Liver (tissue), 9 donors: ENCODE measurements around the gene FMO2. TPM values are rescaled to one million over a fixed set of nuclear protein-coding genes. Genes with fewer than 3 reads are reported as not detected.

ENCODE experiments used
- DNase-seq: peaks from one replicate; pipeline ENCODE4 v3.0.0-alpha.2; 2017; ENCODE audit warnings: low spot score
- H3K27ac ChIP-seq, 2 donors: one replicate each; pipeline ENCODE4 v1.7.0; 2013; ENCODE audit warnings: inconsistent platforms in 2 of 2, low read length in 2 of 2, control low read depth in 1 of 2, low read depth in 1 of 2, mild to moderate bottlenecking in 1 of 2
- H3K27me3 ChIP-seq, 4 donors: one replicate each; pipeline versions ENCODE4 v1.6.1 to v1.7.0; 2013; ENCODE audit warnings: low read length in 3 of 4, inconsistent platforms in 1 of 4, mild to moderate bottlenecking in 1 of 4, moderate library complexity in 1 of 4; ENCODE audit not compliant: control insufficient read depth in 4 of 4, insufficient read depth in 4 of 4
- H3K36me3 ChIP-seq, 4 donors: one replicate each; pipeline versions ENCODE4 v1.6.1 to v1.7.0; 2013; ENCODE audit warnings: low read length in 3 of 4, mild to moderate bottlenecking in 3 of 4, low read depth in 1 of 4, moderate library complexity in 1 of 4; ENCODE audit not compliant: control insufficient read depth in 4 of 4, insufficient read depth in 3 of 4
- H3K4me1 ChIP-seq, 4 donors: one replicate each; pipeline versions ENCODE4 v1.6.1 to v1.7.0; 2013; ENCODE audit warnings: low read length in 3 of 4, mild to moderate bottlenecking in 3 of 4, moderate library complexity in 1 of 4; ENCODE audit not compliant: control insufficient read depth in 4 of 4, insufficient read depth in 4 of 4
- H3K4me3 ChIP-seq, 3 donors: one replicate each; pipeline versions ENCODE4 v1.6.1 to v1.7.0; 2013; ENCODE audit warnings: low read length in 3 of 3, control low read depth in 1 of 3, low read depth in 1 of 3, mild to moderate bottlenecking in 1 of 3
- H3K9ac ChIP-seq, 2 donors: one replicate each; pipeline ENCODE4 v1.7.0; 2013; ENCODE audit warnings: low read length in 2 of 2, mild to moderate bottlenecking in 2 of 2, moderate library complexity in 2 of 2, control low read depth in 1 of 2, low read depth in 1 of 2
- H3K9me3 ChIP-seq, 4 donors: one replicate each; pipeline versions ENCODE4 v1.6.1 to v1.7.0; 2013; ENCODE audit warnings: low read length in 3 of 4; ENCODE audit not compliant: control insufficient read depth in 4 of 4
- EGR1 ChIP-seq, 2 donors: IDR thresholded peaks; 2 replicates each; pipeline ENCODE4 v1.6.1; 2016 to 2018; ENCODE audit warnings: antibody characterized with exemption in 2 of 2, low read depth in 2 of 2
- FOXA2 ChIP-seq: IDR thresholded peaks from 2 replicates; pipeline ENCODE4 v1.6.1; 2016; ENCODE audit warnings: antibody characterized with exemption
- GABPA ChIP-seq, 2 donors: IDR thresholded peaks in 1 of 2; conservative IDR thresholded peaks in 1 of 2; 2 replicates each; pipeline ENCODE4 v1.6.1; 2016; ENCODE audit warnings: antibody characterized with exemption in 2 of 2, mild to moderate bottlenecking in 1 of 2, moderate library complexity in 1 of 2
- HNF4A ChIP-seq, 2 donors: conservative IDR thresholded peaks; 2 replicates each; pipeline ENCODE4 v1.6.1; 2016; ENCODE audit warnings: antibody characterized with exemption in 2 of 2, mild to moderate bottlenecking in 2 of 2
- HNF4G ChIP-seq: IDR thresholded peaks from 2 replicates; pipeline ENCODE4 v1.6.1; 2016; ENCODE audit warnings: antibody characterized with exemption
- JUND ChIP-seq, 2 donors: IDR thresholded peaks; 2 replicates each; pipeline ENCODE4 v1.6.1; 2016; ENCODE audit warnings: antibody characterized with exemption in 2 of 2
- NR2F2 ChIP-seq: IDR thresholded peaks from 2 replicates; pipeline ENCODE4 v1.6.1; 2016; ENCODE audit warnings: antibody characterized with exemption
- RXRA ChIP-seq, 2 donors: IDR thresholded peaks; 2 replicates each; pipeline ENCODE4 v1.6.1; 2017 to 2018; ENCODE audit warnings: antibody characterized with exemption in 2 of 2, mild to moderate bottlenecking in 1 of 2
- TAF1 ChIP-seq: conservative IDR thresholded peaks from 2 replicates; pipeline ENCODE4 v1.6.1; 2016; ENCODE audit warnings: antibody characterized with exemption, mild to moderate bottlenecking
- YY1 ChIP-seq: IDR thresholded peaks from 2 replicates; pipeline ENCODE4 v1.6.1; 2016; ENCODE audit warnings: antibody characterized with exemption, mild to moderate bottlenecking
- WGBS: extraction: QIAGEN DNeasy Blood & Tissue Kit; methylation state at CpG from one replicate; pipeline ENCODE4 v1.1.7; 2013; 5-methylcytosine and 5-hydroxymethylcytosine counted together
- polyA plus RNA-seq, 2 donors: library from polyadenylated mRNA; stranded (reverse) in 1 of 2; unstranded in 1 of 2; fragments of 200-250 nt in 1 of 2; fragments of >200 nt in 1 of 2; fragmentation: Nextera tagmentation in 1 of 2; extraction: Ambion mirVana in 1 of 2; gene quantifications; one replicate each; pipeline versions ENCODE4 v1.2.1 to v1.2.3, GENCODE V29; 2013 to 2015
- total RNA-seq, 2 donors: library from RNA; depleted of rRNA; stranded (reverse); fragments of >200 nt; gene quantifications; one replicate each; pipeline ENCODE4 v1.2.3, GENCODE V29; 2014
- TF ChIP-seq, protein P1 (sequence below): fragments of 150-350 bp; IDR thresholded peaks from 2 replicates; pipeline ENCODE4 v1.5.1; 2017; ENCODE audit warnings: improper control_type of control experiment, low read depth, low read length; ENCODE audit not compliant: missing input control
- TF ChIP-seq, protein P2 (sequence below): IDR thresholded peaks from 2 replicates; pipeline ENCODE4 v1.6.1; 2016; ENCODE audit warnings: antibody characterized with exemption
- TF ChIP-seq, protein P3 (sequence below): IDR thresholded peaks from 2 replicates; pipeline ENCODE4 v1.6.1; 2016; ENCODE audit warnings: antibody characterized with exemption, mild to moderate bottlenecking
- TF ChIP-seq, protein P4 (sequence below): IDR thresholded peaks from 2 replicates; pipeline ENCODE4 v1.6.1; 2016; ENCODE audit warnings: antibody characterized with exemption
- TF ChIP-seq, protein P5 (sequence below): IDR thresholded peaks from 2 replicates; pipeline ENCODE4 v1.6.1; 2016; ENCODE audit warnings: antibody characterized with exemption
- donor health status: healthy.
- donor health status: healthy.
- donor health status: healthy.
- donor health status: healthy.
- donor health status: healthy.

Gene FMO2
- total and polyA plus RNA-seq, 4 donors: 0.14 to 1.6 (median 1.1) TPM

DNA sequence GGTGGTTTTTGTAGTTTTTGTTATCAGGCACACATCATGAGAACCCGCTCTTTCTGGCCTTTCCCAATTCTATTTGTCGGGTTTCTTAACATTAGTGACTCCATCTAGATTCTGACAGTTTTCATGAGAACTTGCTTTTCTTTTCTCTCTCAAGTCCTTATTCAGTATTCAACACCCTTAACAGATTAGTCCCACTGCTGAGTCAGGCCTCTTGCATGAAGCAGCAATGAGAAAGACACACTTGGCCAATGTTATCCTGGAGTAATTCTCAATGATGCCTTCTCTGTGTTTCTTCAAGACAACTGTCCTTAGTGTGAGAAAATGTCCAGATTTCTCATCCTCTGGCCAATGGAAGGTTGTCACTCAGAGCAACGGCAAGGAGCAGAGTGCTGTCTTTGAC, 11.3 kb downstream of the FMO2 start:
- WGBS: 87% methylated on average over 3 of the region's 3 CpGs
- DNase-seq: no peak
- Histone ChIP-seq H3K36me3 (no peaks in the 10 kb centered on the region), H3K27ac (peak overlapping the region; percentile 32 to 51), H3K9me3 (no peaks in the 10 kb centered on the region), H3K27me3 (no peaks in the 10 kb centered on the region), H3K9ac (no peak overlapping the region), H3K4me3 (no peak overlapping the region), H3K4me1 (peaks cover 3 to 11% (median 4%) of the 10 kb centered on the region in 4 donors)
- TF ChIP-seq EGR1 (IDR thresholded peaks at IDR 0.05; ENCODE audit: low read depth in 2 of 2) (no peak), RXRA (IDR thresholded peaks at IDR 0.05) (no peak), HNF4A (conservative IDR thresholded peaks at IDR 0.05) (no peak), JUND (IDR thresholded peaks at IDR 0.05) (no peak), YY1 (no peak), GABPA (IDR thresholded peaks at IDR 0.05 in 1 of 2, conservative IDR thresholded peaks at IDR 0.05 in 1 of 2) (no peak), HNF4G (no peak)
- TF ChIP-seq, protein P1, sequence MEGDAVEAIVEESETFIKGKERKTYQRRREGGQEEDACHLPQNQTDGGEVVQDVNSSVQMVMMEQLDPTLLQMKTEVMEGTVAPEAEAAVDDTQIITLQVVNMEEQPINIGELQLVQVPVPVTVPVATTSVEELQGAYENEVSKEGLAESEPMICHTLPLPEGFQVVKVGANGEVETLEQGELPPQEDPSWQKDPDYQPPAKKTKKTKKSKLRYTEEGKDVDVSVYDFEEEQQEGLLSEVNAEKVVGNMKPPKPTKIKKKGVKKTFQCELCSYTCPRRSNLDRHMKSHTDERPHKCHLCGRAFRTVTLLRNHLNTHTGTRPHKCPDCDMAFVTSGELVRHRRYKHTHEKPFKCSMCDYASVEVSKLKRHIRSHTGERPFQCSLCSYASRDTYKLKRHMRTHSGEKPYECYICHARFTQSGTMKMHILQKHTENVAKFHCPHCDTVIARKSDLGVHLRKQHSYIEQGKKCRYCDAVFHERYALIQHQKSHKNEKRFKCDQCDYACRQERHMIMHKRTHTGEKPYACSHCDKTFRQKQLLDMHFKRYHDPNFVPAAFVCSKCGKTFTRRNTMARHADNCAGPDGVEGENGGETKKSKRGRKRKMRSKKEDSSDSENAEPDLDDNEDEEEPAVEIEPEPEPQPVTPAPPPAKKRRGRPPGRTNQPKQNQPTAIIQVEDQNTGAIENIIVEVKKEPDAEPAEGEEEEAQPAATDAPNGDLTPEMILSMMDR: no peak
- TF ChIP-seq, protein P2, sequence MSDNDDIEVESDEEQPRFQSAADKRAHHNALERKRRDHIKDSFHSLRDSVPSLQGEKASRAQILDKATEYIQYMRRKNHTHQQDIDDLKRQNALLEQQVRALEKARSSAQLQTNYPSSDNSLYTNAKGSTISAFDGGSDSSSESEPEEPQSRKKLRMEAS: no peak
- TF ChIP-seq, protein P3, sequence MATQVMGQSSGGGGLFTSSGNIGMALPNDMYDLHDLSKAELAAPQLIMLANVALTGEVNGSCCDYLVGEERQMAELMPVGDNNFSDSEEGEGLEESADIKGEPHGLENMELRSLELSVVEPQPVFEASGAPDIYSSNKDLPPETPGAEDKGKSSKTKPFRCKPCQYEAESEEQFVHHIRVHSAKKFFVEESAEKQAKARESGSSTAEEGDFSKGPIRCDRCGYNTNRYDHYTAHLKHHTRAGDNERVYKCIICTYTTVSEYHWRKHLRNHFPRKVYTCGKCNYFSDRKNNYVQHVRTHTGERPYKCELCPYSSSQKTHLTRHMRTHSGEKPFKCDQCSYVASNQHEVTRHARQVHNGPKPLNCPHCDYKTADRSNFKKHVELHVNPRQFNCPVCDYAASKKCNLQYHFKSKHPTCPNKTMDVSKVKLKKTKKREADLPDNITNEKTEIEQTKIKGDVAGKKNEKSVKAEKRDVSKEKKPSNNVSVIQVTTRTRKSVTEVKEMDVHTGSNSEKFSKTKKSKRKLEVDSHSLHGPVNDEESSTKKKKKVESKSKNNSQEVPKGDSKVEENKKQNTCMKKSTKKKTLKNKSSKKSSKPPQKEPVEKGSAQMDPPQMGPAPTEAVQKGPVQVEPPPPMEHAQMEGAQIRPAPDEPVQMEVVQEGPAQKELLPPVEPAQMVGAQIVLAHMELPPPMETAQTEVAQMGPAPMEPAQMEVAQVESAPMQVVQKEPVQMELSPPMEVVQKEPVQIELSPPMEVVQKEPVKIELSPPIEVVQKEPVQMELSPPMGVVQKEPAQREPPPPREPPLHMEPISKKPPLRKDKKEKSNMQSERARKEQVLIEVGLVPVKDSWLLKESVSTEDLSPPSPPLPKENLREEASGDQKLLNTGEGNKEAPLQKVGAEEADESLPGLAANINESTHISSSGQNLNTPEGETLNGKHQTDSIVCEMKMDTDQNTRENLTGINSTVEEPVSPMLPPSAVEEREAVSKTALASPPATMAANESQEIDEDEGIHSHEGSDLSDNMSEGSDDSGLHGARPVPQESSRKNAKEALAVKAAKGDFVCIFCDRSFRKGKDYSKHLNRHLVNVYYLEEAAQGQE: no peak
- TF ChIP-seq, protein P4, sequence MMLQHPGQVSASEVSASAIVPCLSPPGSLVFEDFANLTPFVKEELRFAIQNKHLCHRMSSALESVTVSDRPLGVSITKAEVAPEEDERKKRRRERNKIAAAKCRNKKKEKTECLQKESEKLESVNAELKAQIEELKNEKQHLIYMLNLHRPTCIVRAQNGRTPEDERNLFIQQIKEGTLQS: no peak

DNA sequence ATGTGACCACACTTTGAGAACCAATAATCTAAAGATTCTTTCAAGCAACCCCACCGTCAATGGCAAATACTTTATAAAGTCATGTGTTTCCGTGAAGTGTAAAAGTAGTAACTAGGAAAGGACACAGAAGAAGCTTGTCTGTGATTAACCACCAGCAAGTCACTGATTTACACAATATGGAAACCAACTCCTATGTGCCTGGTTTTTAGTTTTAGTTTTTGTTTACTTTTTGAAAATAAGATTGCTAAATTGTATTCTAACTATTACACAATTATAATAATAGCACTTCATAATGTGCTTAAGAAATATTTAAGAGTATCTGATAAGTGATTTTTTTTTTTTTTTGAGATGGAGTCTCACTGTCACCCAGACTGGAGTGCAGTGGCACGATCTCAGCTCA, 13.0 kb downstream of the FMO2 start:
- Histone ChIP-seq H3K36me3 (no peaks in the 10 kb centered on the region), H3K4me1 (peaks cover 0 to 11% (median 0%) of the 10 kb centered on the region in 4 donors), H3K27me3 (no peaks in the 10 kb centered on the region), H3K4me3 (no peak overlapping the region), H3K9ac (no peak overlapping the region), H3K27ac (no peak overlapping the region), H3K9me3 (no peaks in the 10 kb centered on the region)
- no peak for DNase-seq
- WGBS: 97% methylated on average over 3 of the region's 3 CpGs
- TF ChIP-seq YY1: no peak
- no peak for TF ChIP-seq JUND (IDR thresholded peaks at IDR 0.05)
- TF ChIP-seq HNF4G: no peak
- no peak for TF ChIP-seq TAF1
- TF ChIP-seq FOXA2: no peak
- TF ChIP-seq EGR1 (IDR thresholded peaks at IDR 0.05; ENCODE audit: low read depth in 2 of 2): no peak
- TF ChIP-seq, protein P5, sequence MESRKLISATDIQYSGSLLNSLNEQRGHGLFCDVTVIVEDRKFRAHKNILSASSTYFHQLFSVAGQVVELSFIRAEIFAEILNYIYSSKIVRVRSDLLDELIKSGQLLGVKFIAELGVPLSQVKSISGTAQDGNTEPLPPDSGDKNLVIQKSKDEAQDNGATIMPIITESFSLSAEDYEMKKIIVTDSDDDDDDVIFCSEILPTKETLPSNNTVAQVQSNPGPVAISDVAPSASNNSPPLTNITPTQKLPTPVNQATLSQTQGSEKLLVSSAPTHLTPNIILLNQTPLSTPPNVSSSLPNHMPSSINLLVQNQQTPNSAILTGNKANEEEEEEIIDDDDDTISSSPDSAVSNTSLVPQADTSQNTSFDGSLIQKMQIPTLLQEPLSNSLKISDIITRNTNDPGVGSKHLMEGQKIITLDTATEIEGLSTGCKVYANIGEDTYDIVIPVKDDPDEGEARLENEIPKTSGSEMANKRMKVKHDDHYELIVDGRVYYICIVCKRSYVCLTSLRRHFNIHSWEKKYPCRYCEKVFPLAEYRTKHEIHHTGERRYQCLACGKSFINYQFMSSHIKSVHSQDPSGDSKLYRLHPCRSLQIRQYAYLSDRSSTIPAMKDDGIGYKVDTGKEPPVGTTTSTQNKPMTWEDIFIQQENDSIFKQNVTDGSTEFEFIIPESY: no peak
- TF ChIP-seq HNF4A (conservative IDR thresholded peaks at IDR 0.05): no peak
- TF ChIP-seq, protein P2: no peak
- no peak for TF ChIP-seq RXRA (IDR thresholded peaks at IDR 0.05)
- no peak for TF ChIP-seq NR2F2
- TF ChIP-seq, protein P1: no peak
